Cardiac fibroblast (primary cell): ENCODE data around the gene TANC1.

Source experiments
- DNase-seq, 2 donors: peaks; one replicate each; pipeline versions ENCODE4 v3.0.0 to v3.0.0-alpha.2; 2010; ENCODE audit warnings: low read depth in 2 of 2
- H3K4me3 ChIP-seq, 2 donors: replicated peaks in 1 of 2; 1 replicate in 1 of 2; 2 replicates in 1 of 2; pipeline ENCODE4 v1.5.1; 2011; ENCODE audit warnings: low read depth in 2 of 2, low read length in 2 of 2, mild to moderate bottlenecking in 2 of 2, moderate library complexity in 1 of 2
- CTCF ChIP-seq: IDR thresholded peaks from one replicate; pipeline ENCODE4 v1.5.1; 2011; ENCODE audit warnings: low read depth, mild to moderate bottlenecking, low read length, inconsistent platforms

TANC1 gene

GRCh38 chr2:159044804-159045286 is 76.4 kb downstream of the TANC1 start:
- peak in 1 of 2 donors; percentile 68 for DNase-seq
- H3K4me3 ChIP-seq: no peak overlapping the region

GRCh38 chr2:159045545-159046454 is 77.4 kb downstream of the TANC1 start:
- no peak overlapping the region for H3K4me3 ChIP-seq
- TF ChIP-seq CTCF: no peak

More at GRCh38 chr2:159044804-159045286, 76.4 kb downstream of the TANC1 start:
- no peak for TF ChIP-seq CTCF

GRCh38 chr2:159046966-159047365 is 78.5 kb downstream of the TANC1 start:
- TF ChIP-seq CTCF: no peak
- DNase-seq: peak; percentile 48 to 83
- H3K4me3 ChIP-seq: no peak overlapping the region

More at GRCh38 chr2:159045545-159046454, 77.4 kb downstream of the TANC1 start:
- peak; percentile 34 to 54 for DNase-seq

GRCh38 chr2:159050426-159050825 is 82.0 kb downstream of the TANC1 start:
- H3K4me3 ChIP-seq: no peak overlapping the region
- DNase-seq: no peak
- TF ChIP-seq CTCF: no peak

- no peak for DNase-seq
- TF ChIP-seq CTCF: no peak
- no peak overlapping the region for H3K4me3 ChIP-seq
These were observed 82.7 kb downstream of the TANC1 start for GRCh38 chr2:159051133-159051532.

- no peak for DNase-seq
These were observed 83.2 kb downstream of the TANC1 start for GRCh38 chr2:159051661-159052060.

More at GRCh38 chr2:159051661-159052060, 83.2 kb downstream of the TANC1 start:
- TF ChIP-seq CTCF: no peak
- H3K4me3 ChIP-seq: no peak overlapping the region
